Lung microvascular endothelial cell (primary cell): Measurements from ENCODE around the gene ZNF385A. TPM values are rescaled to one million over a fixed set of nuclear protein-coding genes. Genes with fewer than 3 reads are reported as not detected.
A peak's percentile ranks its signal among the peaks of the same experiment; 100 is the strongest.
"Not testable (repeated sequence)": the region's sequence is repeated elsewhere in the genome, so short reads cannot be mapped to it uniquely, and the experiment has no call there.

Experiments used
- DNase-seq, 2 donors: peaks; one replicate each; pipeline versions ENCODE4 v3.0.0 to v3.0.0-alpha.2; 2010; ENCODE audit warnings: low read depth in 2 of 2
- total RNA-seq: library from RNA; depleted of rRNA; stranded (reverse); fragments of >200 nt; gene quantifications from 2 replicates; pipeline ENCODE4 v1.2.1, GENCODE V29; 2014

ZNF385A gene
- total RNA-seq, 1 donor from 2014 or later = 0.99 TPM

DNA sequence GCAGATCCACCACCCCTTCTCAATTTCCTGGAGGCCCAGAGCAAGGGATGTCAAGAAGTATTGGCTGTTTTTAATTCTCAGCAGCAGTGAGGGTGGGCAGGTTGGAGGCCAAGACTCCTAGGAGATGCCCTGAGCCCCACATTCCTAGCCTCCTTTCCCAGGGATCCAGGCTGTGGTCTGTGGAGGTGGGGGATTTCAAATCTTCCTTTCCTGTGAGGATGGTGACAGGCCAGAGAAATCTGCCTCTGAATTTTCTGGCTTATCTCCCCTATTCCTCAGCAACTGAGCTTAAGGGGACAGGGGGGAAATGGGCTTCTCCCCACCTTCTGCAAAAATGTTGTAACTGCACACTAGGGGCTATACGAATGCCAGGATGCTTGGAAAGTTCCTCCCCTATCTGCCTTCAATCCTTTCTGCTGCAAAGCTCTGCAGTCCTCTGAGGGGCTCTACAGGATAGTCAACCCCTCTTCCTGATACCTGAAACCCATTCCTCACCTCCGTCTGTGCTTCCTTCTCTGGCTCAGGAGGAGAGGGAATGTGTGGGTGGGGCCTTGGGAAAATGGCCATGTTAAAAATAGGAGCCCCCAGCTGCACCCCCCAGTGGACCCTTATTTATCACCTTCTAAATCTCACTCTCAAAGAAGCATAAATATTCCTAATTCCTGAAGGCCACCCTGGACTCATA, 26.9 kb downstream of the ZNF385A start:
- no peak for DNase-seq

- no peak for DNase-seq
Observed at GRCh38 chr12:54356951-54357356, 27.6 kb downstream of the ZNF385A start.

- DNase-seq = no peak
Observed at GRCh38 chr12:54356228-54356627, 28.3 kb downstream of the ZNF385A start.

GRCh38 chr12:54355104-54355815, 29.3 kb downstream of the ZNF385A start:
- DNase-seq = no peak

- DNase-seq = not testable (repeated sequence)
Observed at GRCh38 chr12:54354271-54354670, 30.3 kb downstream of the ZNF385A start.

DNA sequence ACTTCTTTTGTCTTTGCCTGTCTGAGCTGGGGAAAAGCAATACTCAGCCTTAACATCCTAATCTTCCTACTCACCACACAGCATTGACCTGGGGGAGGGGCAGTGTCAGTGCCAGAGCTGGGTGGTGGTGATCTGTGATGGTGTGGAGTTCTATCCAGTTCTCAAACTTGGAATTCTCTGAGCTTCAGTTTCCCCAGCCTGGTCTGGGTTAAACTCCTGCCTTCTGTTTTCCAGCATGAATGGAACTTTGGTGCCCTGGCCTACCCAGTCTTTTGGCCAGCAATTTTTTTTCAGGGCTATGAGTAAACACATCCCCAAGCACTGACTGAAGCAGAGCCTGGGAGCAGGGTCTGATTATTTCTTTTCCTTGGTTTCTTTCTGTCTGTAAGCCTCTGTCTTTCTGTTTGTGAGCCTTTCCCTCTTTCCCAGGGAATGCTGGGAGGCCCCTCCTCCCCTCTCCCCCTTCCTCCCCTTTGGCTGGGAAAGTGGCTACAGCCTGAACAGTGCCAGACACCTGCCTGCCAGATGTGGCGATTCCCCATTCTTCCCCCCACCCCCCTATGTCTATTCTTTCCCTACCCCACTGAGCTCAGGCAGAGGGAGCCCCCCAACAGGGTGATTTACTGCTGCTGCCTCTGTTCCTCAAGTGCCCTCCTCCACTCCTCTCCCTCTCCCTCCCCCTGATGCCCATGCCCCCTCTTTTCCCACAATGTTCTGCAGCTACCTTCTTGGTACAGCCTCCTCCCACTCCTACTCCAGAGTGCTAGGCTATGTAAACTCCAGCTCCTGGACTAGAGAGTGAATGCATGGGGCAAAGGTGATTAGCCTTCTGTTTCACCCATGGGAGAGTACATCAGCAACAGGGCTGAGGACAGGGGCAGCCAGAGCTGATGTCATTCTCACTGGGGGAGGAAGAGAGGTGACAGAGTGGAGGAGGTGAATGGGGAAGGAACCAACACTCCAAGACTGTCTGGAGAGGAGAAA, 31.4 kb downstream of the ZNF385A start:
- no peak for DNase-seq

DNA sequence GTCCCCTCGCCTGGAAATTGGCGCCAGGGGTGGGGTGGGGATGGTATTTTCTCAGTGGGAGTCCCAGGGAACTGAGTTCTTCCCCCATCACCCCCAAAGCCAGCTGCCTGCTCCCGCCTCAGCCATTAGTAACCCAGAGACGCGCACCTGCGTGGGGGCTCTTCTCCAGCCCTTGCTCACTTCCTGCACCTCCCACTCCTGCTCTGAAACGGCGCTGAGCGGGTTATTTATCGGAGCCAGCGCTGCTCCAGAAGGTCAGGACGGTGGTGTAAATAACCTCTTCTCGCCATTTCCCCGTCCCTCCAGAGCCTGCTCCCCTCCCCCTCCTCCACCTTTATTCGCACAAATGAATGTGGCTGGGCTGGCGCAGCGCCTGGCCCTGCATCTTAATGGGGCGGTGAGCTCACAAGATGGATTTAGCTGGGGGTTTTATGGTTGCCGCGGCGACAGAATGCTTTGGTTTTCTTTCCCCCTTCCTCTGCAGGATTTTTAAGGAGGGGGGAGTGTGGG, 32.5 kb downstream of the ZNF385A start:
- DNase-seq = no peak

GRCh38 chr12:54351341-54351740, 33.2 kb downstream of the ZNF385A start:
- no peak for DNase-seq

DNA sequence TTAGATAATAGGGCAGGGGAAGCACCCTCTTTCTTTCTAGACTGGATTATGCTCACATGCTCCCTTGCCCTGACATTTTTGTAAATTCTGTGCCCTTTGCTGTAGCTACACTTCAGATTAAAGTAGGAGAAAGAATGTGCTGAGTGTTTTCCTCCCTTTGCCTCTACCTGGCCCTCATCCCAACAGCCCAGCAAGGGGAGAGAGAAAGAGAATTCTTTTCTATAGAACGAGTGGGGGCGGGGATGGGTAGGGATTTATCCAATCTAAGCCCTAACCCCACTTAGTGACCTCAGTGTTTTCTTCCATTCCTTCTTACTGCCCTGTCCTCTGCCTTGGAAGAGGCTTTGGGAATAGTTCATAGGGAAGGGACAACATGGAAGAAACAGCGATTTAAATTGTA, 33.8 kb downstream of the ZNF385A start:
- DNase-seq = peak in 1 of 2 donors; percentile 18

- no peak for DNase-seq
Observed at GRCh38 chr12:54349679-54350078, 34.9 kb downstream of the ZNF385A start.

- DNase-seq = no peak
Observed at GRCh38 chr12:54349036-54349435, 35.5 kb downstream of the ZNF385A start.

DNA sequence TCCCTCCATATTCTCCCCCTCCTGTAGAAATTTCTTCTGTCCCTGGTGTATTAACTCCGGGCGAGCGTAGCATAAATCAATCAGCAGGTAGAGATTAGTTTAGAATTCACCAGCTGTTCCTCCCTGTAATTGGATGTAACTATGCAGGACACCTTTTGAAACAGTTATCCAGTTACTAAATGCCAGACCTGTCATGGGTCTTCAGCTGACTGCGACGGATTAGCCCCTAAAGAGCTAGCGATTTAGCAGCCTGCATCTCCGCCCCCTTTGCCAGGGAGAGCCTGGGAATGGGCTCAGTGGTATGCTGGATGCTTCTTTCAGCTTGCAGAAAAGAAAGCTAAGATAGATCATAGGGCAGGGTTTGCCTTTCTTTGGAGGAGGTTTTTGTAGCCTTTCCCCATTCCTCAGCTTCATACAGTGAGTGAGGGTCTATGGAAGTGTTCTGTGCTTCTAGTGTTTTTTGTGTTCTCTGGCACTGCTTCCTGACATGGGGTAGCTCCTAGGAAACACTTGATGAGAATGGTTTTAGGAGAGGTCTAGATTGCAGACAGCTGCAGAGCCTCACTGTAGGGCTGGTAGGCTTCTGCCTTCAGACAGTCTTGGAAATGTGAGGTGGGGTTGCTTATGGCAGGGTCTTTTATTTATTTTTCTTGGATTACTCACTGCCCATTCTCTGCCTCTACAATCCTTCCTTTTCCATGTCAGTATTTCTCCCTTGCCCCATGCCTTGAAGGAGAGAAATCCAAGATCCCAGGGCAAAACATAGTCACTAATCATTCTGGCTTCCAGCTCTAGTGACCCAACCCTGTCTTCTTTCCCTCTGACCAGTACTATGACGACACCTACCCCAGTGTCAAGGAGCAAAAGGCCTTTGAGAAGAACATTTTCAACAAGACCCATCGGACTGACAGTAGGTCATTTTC, 42.9 kb downstream of the ZNF385A start:
- no peak for DNase-seq

GRCh38 chr12:54340846-54341245, 43.7 kb downstream of the ZNF385A start:
- no peak for DNase-seq

GRCh38 chr12:54338698-54339296, 45.7 kb downstream of the ZNF385A start:
- no peak for DNase-seq

DNA sequence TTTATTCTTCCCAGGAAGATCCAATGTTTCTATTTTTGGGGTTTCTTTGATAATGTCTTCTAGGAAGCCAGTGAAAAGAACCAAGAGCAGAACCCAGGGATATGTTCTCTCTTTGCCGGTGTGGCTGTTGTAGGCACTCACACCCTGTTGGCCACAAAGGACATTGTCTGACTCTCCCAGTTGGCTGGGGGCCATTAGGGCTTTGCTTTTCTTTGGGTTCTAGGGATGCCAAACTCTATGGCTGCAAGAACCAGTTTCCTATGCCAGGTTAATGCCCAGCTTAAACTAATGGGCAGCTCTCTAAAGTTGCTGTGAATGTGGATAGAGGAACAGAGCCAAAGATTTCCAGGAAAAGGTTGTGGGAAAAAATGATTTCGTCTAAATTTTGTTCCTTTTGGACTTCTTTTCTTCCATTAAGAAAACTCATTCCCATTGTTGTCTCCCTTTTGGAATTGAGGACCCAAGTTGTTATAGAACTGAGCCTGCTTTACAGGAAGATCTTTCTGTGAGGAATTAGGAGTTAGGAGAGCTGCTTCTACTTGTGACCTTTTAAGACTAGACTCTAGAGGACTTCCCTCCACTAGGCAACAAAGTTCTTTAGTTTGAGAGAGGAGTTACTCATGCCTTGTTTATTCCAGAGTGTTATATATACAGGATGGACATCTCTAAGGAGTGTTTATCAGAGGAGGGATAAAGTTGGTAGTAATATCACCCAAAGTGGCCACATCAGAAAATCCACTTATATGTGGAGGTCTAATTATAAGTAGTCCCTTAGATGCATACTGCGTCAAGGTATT, 46.5 kb downstream of the ZNF385A start:
- peak; percentile 22 for DNase-seq

DNA sequence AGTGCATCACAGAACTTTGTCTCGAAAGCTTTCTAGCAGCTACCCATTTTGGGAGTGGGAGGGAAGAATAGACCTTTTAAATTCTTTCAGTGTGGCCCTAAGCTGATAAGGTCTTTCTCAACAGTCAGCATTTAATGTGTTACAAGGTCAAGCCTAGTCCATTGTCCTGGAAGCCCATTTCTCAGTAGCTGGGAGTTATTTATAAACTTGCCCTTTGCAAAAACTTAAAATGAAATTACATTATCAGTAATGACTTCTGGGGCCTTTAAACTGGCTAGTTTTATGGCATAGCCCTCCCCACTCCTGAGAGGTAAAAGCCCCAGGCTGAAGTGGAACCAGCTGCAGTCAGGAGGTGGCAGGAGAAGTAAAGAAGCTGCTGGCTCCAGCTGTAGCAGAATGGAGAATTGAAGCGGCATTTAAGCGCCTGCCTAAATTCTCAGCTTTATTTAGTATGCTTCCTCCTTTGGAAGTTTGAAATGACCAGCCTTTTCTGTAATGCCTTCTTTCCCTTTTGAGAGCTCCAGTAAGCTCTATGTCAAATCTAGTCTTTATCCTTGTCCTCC, 47.2 kb downstream of the ZNF385A start:
- DNase-seq = peak in 1 of 2 donors; percentile 17

DNA sequence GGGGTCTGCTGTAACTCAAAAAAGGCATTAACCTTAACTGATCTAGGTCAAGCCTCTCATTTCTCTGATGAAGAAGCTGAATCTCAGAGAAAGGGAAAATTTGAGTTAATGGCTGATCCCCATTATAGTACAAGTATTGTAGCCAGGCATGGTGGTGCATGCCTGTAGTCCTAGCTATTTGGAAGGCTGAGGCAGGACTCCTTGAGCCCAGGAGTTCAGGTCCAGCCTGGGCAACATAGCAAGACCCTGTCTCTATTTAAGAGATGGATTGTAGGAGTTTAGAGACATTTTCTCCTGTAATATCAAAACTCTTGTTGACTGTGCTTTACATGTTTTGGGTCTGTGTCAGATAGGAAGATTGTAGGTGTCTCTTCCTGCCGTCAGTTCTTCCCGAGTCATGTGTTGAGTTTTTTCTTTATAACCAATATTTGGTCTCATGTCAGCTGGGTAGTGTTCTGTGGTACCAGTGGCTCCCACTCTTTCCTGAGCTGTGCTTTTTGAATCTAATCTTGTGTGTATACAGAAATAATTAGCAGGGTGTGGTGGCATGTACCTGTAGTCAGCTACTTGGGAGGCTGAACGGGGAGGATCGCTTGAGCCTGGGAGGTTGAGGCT, 51.0 kb downstream of the ZNF385A start:
- no peak for DNase-seq

- DNase-seq = no peak
Observed at GRCh38 chr12:54331461-54331860, 53.1 kb downstream of the ZNF385A start.

DNA sequence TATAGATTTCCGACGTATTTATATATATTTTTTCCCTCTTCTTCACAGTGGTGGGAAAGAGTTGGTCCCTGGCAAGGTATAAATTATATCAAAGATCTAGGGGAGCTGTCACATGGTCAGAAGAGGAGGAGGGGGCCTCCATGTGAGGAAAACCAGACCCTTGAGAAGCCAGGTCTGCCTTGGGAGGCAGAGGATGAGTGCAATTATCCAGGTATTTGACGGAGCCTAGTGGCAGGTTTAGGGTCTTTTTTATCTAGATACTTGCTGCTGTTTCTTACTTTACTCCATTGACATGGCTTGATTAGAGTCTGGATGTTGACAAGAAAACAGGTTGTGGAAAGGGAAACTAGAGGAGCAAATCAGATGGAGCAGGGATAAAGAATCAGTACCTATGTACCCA, 54.1 kb downstream of the ZNF385A start:
- DNase-seq = no peak
